Measurements from ENCODE around the gene CARHSP1. TPM values are rescaled to one million over a fixed set of nuclear protein-coding genes. Genes with fewer than 3 reads are reported as not detected.
A peak's percentile ranks its signal among the peaks of the same experiment; 100 is the strongest.

Gene CARHSP1
- total and polyA plus RNA-seq, 9 of the 15 experiments (the other 6 are each of a cell fraction or from before 2014, with no cell fraction given), result 5.8 to 114 (median 41.1) TPM

- Histone ChIP-seq H3K79me2 (ENCODE audit: control insufficient read depth, insufficient read depth, low read length) (peaks cover 4% of the 10 kb centered on the region; the same call in 1 of the 3 replicates), H3K4me2 (ENCODE audit: insufficient read depth, low read length) (no peak overlapping the region), H3K4me1 (replicated peaks in 1 of 2; ENCODE audit: control insufficient read depth in 2 of 2, insufficient read depth in 2 of 2, low read length in 2 of 2) (peaks cover 0 to 13% of the 10 kb centered on the region in 2 experiments; a peak in 1 of 5 replicates), H3K9me1 (ENCODE audit: control insufficient read depth, insufficient read depth, low read length) (peaks cover 3% of the 10 kb centered on the region), H3K9me3 (replicated peaks; ENCODE audit: control insufficient read depth, insufficient read depth, low read depth, low read length) (no peaks in the 10 kb centered on the region), H3K36me3 (ENCODE audit: control insufficient read depth, insufficient read depth, low read length) (peaks cover 88% of the 10 kb centered on the region; the same call in 2 of the 3 replicates), H3K27ac (ENCODE audit: extremely low read depth, low read depth, low read length) (no peak overlapping the region), H3K9ac (ENCODE audit: insufficient read depth in 1 of 2, low read depth in 2 of 2, low read length in 2 of 2) (no peak overlapping the region), H4K20me1 (replicated peaks; ENCODE audit: control insufficient read depth, insufficient read depth, low read length) (peaks cover 2% of the 10 kb centered on the region), H3K4me3 (no peak overlapping the region), H3K27me3 (ENCODE audit: control insufficient read depth in 2 of 2, insufficient read depth in 2 of 2, low read length in 2 of 2) (no peaks in the 10 kb centered on the region), H2AFZ (ENCODE audit: low read depth, low read length) (no peak overlapping the region)
- FAIRE-seq (no peak), ATAC-seq (no peak), DNase-seq (ENCODE audit: extremely low read depth in 1 of 4, low spot score in 3 of 4) (no peak)
- TF ChIP-seq ZBTB1 (CRISPR knock-in tag; IDR thresholded peaks at IDR 0.05; ENCODE audit: borderline replicate concordance, low read depth) (no peak), GATAD2A (IDR thresholded peaks at IDR 0.05) (no peak), NCOA4 (IDR thresholded peaks at IDR 0.05; ENCODE audit: partially characterized antibody) (no peak), POLR2B (IDR thresholded peaks at IDR 0.05; ENCODE audit: low read depth, partially characterized antibody) (peak; percentile 6)
- POLR2A ChIA-PET, result interaction anchor here (0.6 to 2.3 kb wide), 7 partner anchors 9 to 110 kb away, joined by 3 to 11 read pairs (median 3); partner anchors contain the start of gene CARHSP1
- intact Hi-C loops (cut with micrococcal nuclease), result no loop called here
- in situ Hi-C loops (cut with MboI), result no loop called here
- 85% methylated on average over 8 of the region's 9 CpGs for WGBS (ENCODE audit: insufficient coverage, low coverage, missing lambda C conversion rate)
- CTCF ChIA-PET (ENCODE audit: low intra/inter-chr PET ratio), result interaction anchor here (0.6 kb wide), 1 partner anchor 26 kb away, joined by 3 read pairs; no protein-coding TSS in a partner anchor
- no TSS peak for BruUV-seq (replicated peaks)
Measured at GRCh38 chr16:8854298-8854948, 14.4 kb downstream of the CARHSP1 start.

GRCh38 chr16:8853611-8854010 is 15.2 kb downstream of the CARHSP1 start:
- no TSS peak for BruUV-seq (replicated peaks)
- no peak overlapping the region for H3K9ac ChIP-seq (ENCODE audit: insufficient read depth in 1 of 2, low read depth in 2 of 2, low read length in 2 of 2)
- peaks cover 88% of the 10 kb centered on the region; the same call in 2 of the 3 replicates for H3K36me3 ChIP-seq (ENCODE audit: control insufficient read depth, insufficient read depth, low read length)
- WGBS (ENCODE audit: insufficient coverage, low coverage, missing lambda C conversion rate), result 80% methylated on average over 7 of the region's 7 CpGs
- DNase-seq (ENCODE audit: extremely low read depth in 1 of 4, low spot score in 3 of 4), result no peak
- FAIRE-seq, result no peak
- no peaks in the 10 kb centered on the region; the same call in 2 of the 3 replicates for H3K79me2 ChIP-seq (ENCODE audit: control insufficient read depth, insufficient read depth, low read length)
- H3K27ac ChIP-seq (ENCODE audit: extremely low read depth, low read depth, low read length), result no peak overlapping the region
- POLR2A ChIA-PET, result interaction anchor here (0.6 to 2.3 kb wide), 5 partner anchors 10 to 109 kb away, joined by 3 to 11 read pairs (median 3); partner anchors contain the start of gene CARHSP1
- no peak overlapping the region for H2AFZ ChIP-seq (ENCODE audit: low read depth, low read length)
- no peak for ATAC-seq
- no peaks in the 10 kb centered on the region for H3K9me1 ChIP-seq (ENCODE audit: control insufficient read depth, insufficient read depth, low read length)
- in situ Hi-C loops (cut with MboI), result no loop called here
- no peak overlapping the region for H3K4me3 ChIP-seq
- no peaks in the 10 kb centered on the region for H3K9me3 ChIP-seq (replicated peaks; ENCODE audit: control insufficient read depth, insufficient read depth, low read depth, low read length)
- H3K4me1 ChIP-seq (replicated peaks in 1 of 2; ENCODE audit: control insufficient read depth in 2 of 2, insufficient read depth in 2 of 2, low read length in 2 of 2), result peaks cover 0 to 9% of the 10 kb centered on the region in 2 experiments; a peak in 1 of 5 replicates
- no peaks in the 10 kb centered on the region; the same call in 1 of the 2 replicates for H4K20me1 ChIP-seq (replicated peaks; ENCODE audit: control insufficient read depth, insufficient read depth, low read length)
- no peaks in the 10 kb centered on the region for H3K27me3 ChIP-seq (ENCODE audit: control insufficient read depth in 2 of 2, insufficient read depth in 2 of 2, low read length in 2 of 2)
- intact Hi-C loops (cut with micrococcal nuclease), result no loop called here
- no peak overlapping the region for H3K4me2 ChIP-seq (ENCODE audit: insufficient read depth, low read length)
- TF ChIP-seq FIP1L1 (IDR thresholded peaks at IDR 0.05; ENCODE audit: low read depth, low read length, poor library complexity, severe bottlenecking) (no peak), POLR2A (conservative IDR thresholded peaks at IDR 0.05) (0 out of 2 replicates have a peak, but pooled peaks have one; percentile 8)
- CTCF ChIA-PET (ENCODE audit: low intra/inter-chr PET ratio), result no interaction called here

All from K562 (cell line).